Astrocyte of the hippocampus (primary cell): ENCODE results near the gene CFDP1.
A peak's percentile ranks its signal among the peaks of the same experiment; 100 is the strongest.

Source experiments
- DNase-seq: peaks from one replicate; pipeline ENCODE4 v3.0.0; 2011; ENCODE audit warnings: low read depth, low spot score

Gene CFDP1

GRCh38 chr16:75265911-75266701, 167.2 kb downstream of the CFDP1 start:
- DNase-seq: peak; percentile 92

- DNase-seq: peak; percentile 64
Measured at GRCh38 chr16:75264999-75265910, 168.0 kb downstream of the CFDP1 start.

GRCh38 chr16:75264457-75264998, 168.8 kb downstream of the CFDP1 start:
- DNase-seq: peak; percentile 59

- peak; percentile 54 for DNase-seq
Measured at GRCh38 chr16:75263963-75264445, 169.3 kb downstream of the CFDP1 start.

GRCh38 chr16:75263291-75263962, 169.9 kb downstream of the CFDP1 start:
- no peak for DNase-seq

GRCh38 chr16:75262800-75263127, 170.5 kb downstream of the CFDP1 start:
- DNase-seq: no peak

- DNase-seq: no peak
Measured at GRCh38 chr16:75262104-75262799, 171.1 kb downstream of the CFDP1 start.

GRCh38 chr16:75261590-75262078, 171.7 kb downstream of the CFDP1 start:
- no peak for DNase-seq

- DNase-seq: no peak
Measured at GRCh38 chr16:75260851-75261589, 172.3 kb downstream of the CFDP1 start.

GRCh38 chr16:75258807-75259141, 174.5 kb downstream of the CFDP1 start:
- no peak for DNase-seq

- DNase-seq: peak; percentile 5
Measured at GRCh38 chr16:75257886-75258806, 175.2 kb downstream of the CFDP1 start.

GRCh38 chr16:75256696-75257343, 176.5 kb downstream of the CFDP1 start:
- DNase-seq: peak; percentile 75

- peak; percentile 55 for DNase-seq
Measured at GRCh38 chr16:75256059-75256571, 177.2 kb downstream of the CFDP1 start.

- peak; percentile 17 for DNase-seq
Measured at GRCh38 chr16:75254359-75254837, 178.9 kb downstream of the CFDP1 start.

GRCh38 chr16:75252946-75253911, 180.1 kb downstream of the CFDP1 start:
- peak; percentile 87 for DNase-seq

- DNase-seq: no peak
Measured at GRCh38 chr16:75252049-75252864, 181.0 kb downstream of the CFDP1 start.
